Motor neuron (in vitro differentiated cells): ENCODE results near the gene FAM124A. TPM values are rescaled to one million over a fixed set of nuclear protein-coding genes. Genes with fewer than 3 reads are reported as not detected.
A peak's percentile ranks its signal among the peaks of the same experiment; 100 is the strongest.

Source experiments
- ATAC-seq, 8 experiments: fragments of 200-7000 bp; cut with Tn5 transposase; replicated peaks in 6 of 8; 2 replicates each; pipeline ENCODE4 v1.8.0; 2021; ENCODE audit warnings: mild to moderate bottlenecking in 8 of 8, moderate library complexity in 8 of 8
- H3K27ac ChIP-seq, 2 donors: fragments of 250-450 bp; sonication (Bioruptor Pico); 2 replicates each; pipeline ENCODE4 v1.9.0; 2021; ENCODE audit warnings: antibody characterized with exemption in 2 of 2, mild to moderate bottlenecking in 2 of 2, moderate library complexity in 1 of 2
- H3K4me1 ChIP-seq, 2 donors: fragments of 250-450 bp; sonication (Bioruptor Pico); replicated peaks in 1 of 2; 2 replicates each; pipeline ENCODE4 v1.6.1; 2021; ENCODE audit warnings: antibody characterized with exemption in 2 of 2, mild to moderate bottlenecking in 2 of 2, moderate library complexity in 1 of 2
- H3K4me3 ChIP-seq, 5 donors: fragments of 250-450 bp; sonication (Bioruptor Pico); 2 replicates each; pipeline ENCODE4 v1.9.0; 2021; ENCODE audit warnings: antibody characterized with exemption in 5 of 5, mild to moderate bottlenecking in 5 of 5, moderate library complexity in 4 of 5
- WGBS, 10 experiments: fragments of 450-650 bp; shearing (Covaris generic); methylation state at CpG; one replicate each; pipeline ENCODE4 v1.0.0; 2022; 5-methylcytosine and 5-hydroxymethylcytosine counted together
- in situ Hi-C, 9 experiments: fragments of 400-800 bp; cut with MboI; loops; one replicate each; pipeline ENCODE4 v1.15.0; 2021; ENCODE audit warnings: low sequenced_read_pairs in 9 of 9, low pct_unique_long_range_greater_than_20kb in 2 of 9; ENCODE audit not compliant: unreplicated experiment in 9 of 9
- total RNA-seq, 8 experiments: library from RNA; unstranded; fragments of 300-600 nt; gene quantifications; 2 replicates each; pipeline versions ENCODE4 v1.2.3 to v1.2.4, GENCODE V29; 2022

Gene FAM124A
- total RNA-seq, 8 experiments from 2014 or later, result 3.3 to 14.4 (median 4.9) TPM

DNA sequence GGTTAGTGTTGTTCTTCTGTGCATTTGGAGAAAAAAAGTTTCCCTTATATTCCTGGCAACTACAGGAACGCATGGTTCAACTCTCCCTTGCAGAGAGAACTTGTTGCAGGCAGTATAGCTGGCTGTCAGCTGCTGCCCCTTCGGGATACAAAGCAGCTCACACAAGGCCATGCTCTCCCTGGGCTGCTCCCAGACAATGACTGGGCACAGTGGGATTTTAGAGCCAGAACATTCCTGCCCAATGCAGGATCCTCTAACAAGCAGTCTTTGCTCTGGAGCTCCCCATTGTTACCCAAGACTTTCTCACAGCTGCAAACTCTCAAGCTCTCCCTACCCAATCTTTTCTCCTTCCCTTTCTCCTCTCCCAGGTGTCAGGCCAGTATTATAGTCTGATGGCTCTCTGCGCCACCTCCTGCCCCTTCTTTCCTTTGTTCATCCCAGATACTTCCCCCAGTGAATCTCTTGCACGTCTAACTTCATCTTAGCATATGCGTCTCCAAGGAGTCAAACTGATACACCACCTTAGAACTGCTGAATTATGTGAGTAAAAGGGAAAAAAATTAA lies 89.8 kb downstream of the FAM124A start:
- in situ Hi-C loops, result no loop called here
- peak in 2 of 8 experiments; percentile 54 to 75 for ATAC-seq
- Histone ChIP-seq H3K27ac (no peak overlapping the region), H3K4me3 (no peak overlapping the region), H3K4me1 (peaks cover 2 to 14% of the 10 kb centered on the region in 2 donors)
- WGBS, 10 experiments, result 20 to 100% (median 79%) methylated on average over 1 to 4 of the region's 5 CpGs; no CpG with 5 or more reads in 1 of the 10 experiments

DNA sequence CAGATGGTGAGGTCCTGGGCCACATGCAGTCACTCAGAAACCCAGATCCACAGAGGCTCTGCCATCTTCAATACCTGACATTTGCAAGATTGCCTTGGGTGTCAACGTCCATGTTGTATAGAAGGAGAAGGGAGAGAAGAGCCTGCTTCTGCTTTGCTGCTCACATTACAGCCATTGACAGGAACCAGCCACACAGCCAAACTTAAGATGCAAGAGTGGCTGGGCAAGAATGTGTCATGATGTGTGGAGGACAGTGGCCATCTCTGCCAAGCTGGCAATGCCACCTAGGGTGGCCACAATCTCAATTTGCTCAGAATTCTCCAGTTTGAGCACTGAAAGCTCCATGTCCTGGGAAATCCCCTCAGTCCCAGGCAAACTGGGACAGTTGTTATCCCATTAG lies 91.4 kb downstream of the FAM124A start:
- no peak overlapping the region for H3K27ac ChIP-seq
- H3K4me3 ChIP-seq, result no peak overlapping the region
- WGBS, 10 experiments, result 0 to 100% (median 56%) methylated on average over 1 of the region's 1 CpG; no CpG with 5 or more reads in 7 of the 10 experiments
- no peak for ATAC-seq
- in situ Hi-C loops, result no loop called here
- H3K4me1 ChIP-seq, result peaks cover 2 to 14% of the 10 kb centered on the region in 2 donors

DNA sequence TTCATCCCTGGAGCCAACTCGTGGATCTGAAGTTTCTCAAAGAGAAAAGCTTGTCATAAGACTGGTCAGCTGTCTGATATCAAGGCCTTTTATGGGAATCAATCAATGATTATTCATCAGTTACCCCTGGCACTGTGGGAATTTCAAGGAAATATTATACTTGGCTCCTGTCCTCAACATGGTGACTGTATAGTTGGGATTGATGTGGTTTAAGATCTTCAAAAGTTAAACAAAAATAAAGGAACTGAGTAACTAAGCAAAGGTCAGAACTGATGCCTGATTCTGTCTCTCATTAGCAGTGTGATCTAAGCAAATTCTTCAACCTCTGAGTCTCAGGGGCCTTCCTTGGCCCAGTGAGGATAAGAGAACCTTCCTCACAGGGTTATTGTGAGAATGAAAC lies 95.1 kb downstream of the FAM124A start:
- in situ Hi-C loops, result no loop called here
- no peak for ATAC-seq
- WGBS, 10 experiments, result 0 to 67% (median 13%) methylated on average over 1 of the region's 1 CpG; no CpG with 5 or more reads in 6 of the 10 experiments
- no peak overlapping the region for H3K4me3 ChIP-seq
- no peak overlapping the region for H3K27ac ChIP-seq
- H3K4me1 ChIP-seq, result peaks cover 2 to 14% of the 10 kb centered on the region in 2 donors

DNA sequence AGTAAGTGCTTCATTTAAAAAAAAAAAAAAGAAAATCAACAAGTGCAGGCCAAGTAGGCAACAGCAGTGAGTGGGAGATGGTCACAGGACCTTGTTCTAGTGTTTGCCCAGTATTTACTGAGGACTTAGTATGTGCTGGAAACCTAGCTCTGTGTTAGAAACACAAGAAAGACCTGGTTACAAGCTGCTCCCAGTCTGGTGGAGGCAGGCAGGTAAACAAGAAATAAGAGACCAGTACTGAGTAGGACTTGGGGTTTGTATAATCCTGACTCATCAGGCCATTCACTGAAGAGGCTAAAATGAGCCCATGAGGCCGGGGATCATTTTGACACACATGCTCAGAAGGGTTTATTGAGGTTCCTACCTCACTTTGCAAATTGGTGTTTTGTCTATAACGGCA lies 95.8 kb downstream of the FAM124A start:
- ATAC-seq, result no peak
- Histone ChIP-seq H3K27ac (no peak overlapping the region), H3K4me3 (no peak overlapping the region), H3K4me1 (peaks cover 2 to 14% of the 10 kb centered on the region in 2 donors)
- in situ Hi-C loops, result no loop called here
- 60 to 100% (median 83%) methylated on average over 1 to 2 of the region's 2 CpGs; no CpG with 5 or more reads in 5 of the 10 experiments for WGBS, 10 experiments

DNA sequence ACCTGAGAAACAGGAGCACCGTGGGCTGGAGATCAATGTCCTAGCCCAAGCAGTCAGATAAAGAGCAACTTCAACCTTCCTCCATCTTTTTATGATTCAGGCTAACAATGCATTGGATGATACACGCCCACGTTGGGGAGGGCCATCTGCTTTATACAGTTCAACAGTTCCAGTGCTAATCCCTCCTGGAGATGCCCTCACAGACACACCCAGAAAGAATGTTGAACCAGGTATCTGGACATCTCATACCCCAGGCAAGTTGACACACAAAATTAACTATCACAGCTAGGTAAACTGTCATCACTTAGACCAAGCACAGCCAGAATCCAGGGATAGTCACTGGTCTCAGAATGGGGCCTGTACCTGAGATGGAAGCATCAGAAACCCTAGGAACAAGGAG lies 96.7 kb downstream of the FAM124A start:
- no peak for ATAC-seq
- in situ Hi-C loops, result no loop called here
- Histone ChIP-seq H3K4me3 (no peak overlapping the region), H3K27ac (no peak overlapping the region), H3K4me1 (peaks cover 2 to 14% of the 10 kb centered on the region in 2 donors)
- WGBS, 10 experiments, result 51 to 100% (median 74%) methylated on average over 1 to 3 of the region's 3 CpGs; no CpG with 5 or more reads in 4 of the 10 experiments

DNA sequence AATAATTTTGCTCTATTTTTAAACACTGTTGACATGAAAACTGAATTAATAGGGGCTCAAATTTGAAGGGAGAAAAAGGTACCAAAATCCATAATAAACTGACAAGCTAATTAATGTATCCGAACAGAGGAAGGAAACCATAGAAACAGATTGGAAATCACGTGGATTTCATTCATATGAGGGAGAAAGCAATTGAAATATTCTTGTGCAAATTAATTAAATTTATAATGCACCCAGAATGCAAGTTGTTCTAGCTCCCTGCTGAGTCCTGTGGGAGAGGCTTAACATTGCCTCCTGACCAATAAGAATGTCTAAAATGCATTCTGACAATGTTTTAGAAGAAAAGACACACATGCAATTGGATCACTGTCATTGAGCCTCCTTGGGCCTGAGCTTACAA lies 99.6 kb downstream of the FAM124A start:
- 25 to 100% (median 71%) methylated on average over 1 to 2 of the region's 2 CpGs; no CpG with 5 or more reads in 1 of the 10 experiments for WGBS, 10 experiments
- Histone ChIP-seq H3K4me3 (no peak overlapping the region), H3K27ac (no peak overlapping the region), H3K4me1 (no peaks in the 10 kb centered on the region)
- no peak for ATAC-seq
- in situ Hi-C loops, result no loop called here

DNA sequence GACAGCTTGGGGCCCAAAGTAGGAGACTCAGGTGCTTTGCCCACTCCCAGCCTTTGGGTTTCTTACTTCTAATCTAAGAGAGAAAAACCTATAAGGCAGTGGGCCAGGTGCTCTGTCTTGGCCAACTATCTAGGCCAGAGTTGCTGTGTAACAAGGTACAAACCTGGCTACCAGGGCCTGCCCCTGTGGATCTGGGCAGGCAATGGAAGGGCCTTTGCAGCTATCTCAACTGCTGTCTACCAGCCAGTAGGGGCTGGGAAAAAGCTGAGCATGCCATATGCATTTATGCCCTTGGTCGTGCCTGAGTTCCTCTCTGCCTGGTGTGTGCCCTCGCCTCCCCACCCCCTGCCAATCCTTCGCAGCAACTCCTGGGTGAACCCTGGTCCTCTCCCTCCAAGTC lies 100.6 kb downstream of the FAM124A start:
- H3K27ac ChIP-seq, result no peak overlapping the region
- WGBS, 10 experiments, result 0 to 83% (median 80%) methylated on average over 1 to 2 of the region's 3 CpGs; no CpG with 5 or more reads in 6 of the 10 experiments
- ATAC-seq, result no peak

DNA sequence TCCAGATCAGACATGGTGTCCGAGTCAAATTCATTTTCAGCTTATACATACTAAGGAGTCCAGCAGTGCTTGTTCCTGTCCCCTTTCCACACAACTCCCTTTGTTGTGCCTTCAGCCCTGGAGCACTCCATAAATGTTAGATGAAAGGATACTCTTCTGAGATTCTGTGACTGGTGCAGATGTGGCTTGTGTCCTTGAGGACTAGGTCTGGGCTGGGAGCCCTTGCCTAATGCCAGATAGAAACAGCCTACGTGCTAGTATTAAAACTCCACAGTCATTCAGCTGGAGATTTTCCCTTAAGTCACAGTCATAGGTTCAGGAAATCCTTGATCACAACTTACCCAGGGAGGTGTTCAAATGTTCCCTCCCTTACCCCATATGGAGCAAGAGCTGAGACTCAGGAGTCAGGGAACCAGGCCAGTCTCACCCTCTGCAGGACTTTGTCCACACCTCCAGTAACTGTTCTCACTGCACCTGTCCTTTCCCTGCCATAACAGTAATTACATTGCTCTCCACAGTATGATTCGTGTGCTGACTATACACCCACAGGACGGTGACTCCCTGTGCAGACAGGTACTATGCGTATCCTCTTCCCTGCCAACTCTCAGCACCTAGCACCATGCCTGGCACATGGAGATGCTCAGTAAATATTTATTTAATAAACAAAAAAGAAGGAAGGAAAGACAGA lies 101.8 kb downstream of the FAM124A start:
- Histone ChIP-seq H3K4me1 (no peaks in the 10 kb centered on the region), H3K4me3 (no peak overlapping the region), H3K27ac (no peak overlapping the region)
- 56 to 96% (median 82%) methylated on average over 1 to 5 of the region's 5 CpGs; no CpG with 5 or more reads in 3 of the 10 experiments for WGBS, 10 experiments
- no peak for ATAC-seq
- in situ Hi-C loops, result no loop called here

More for the DNA sequence above, 100.6 kb downstream of the FAM124A start:
- in situ Hi-C loops, result no loop called here
- H3K4me1 ChIP-seq, result no peaks in the 10 kb centered on the region
- H3K4me3 ChIP-seq, result no peak overlapping the region

DNA sequence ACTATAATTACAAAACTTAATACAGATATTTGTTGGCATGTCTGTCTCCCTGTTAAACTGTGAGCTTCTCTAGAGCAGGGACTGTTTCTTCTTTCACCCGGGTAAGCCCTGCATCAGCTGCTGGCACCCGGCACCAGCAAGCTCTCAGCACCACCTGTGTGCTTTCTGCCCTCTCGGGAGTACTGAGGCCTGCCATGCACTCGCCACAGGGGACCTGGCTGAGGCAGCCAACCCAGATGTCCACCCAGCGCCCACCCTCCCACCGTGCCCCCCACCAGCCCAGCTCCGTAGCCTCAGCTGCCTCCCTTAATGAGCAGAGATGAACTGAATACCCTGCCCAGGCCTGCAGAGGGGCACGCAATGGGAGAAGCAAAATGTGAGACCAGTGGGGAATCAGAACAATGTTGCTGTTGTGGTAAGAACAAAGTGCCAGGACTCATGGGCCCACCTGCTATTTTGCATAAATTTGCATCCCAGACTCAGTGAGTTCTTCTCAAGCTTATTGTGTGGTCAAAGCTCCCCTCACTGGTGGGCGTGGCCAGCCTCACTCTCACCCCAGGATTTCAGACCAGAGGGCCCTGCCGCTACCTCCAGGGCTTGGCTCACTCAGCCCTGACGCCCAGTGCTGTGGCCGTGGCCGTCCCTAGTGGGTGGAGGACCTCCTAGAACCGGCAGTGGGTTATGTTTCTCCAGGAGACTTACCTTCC lies 102.7 kb downstream of the FAM124A start:
- H3K4me1 ChIP-seq, result no peaks in the 10 kb centered on the region
- peak in 6 of 8 experiments; percentile 6 to 56 (median 49) for ATAC-seq
- H3K27ac ChIP-seq, result no peak overlapping the region
- in situ Hi-C loops, result no loop called here
- WGBS, 10 experiments, result 70 to 100% (median 80%) methylated on average over 1 to 3 of the region's 14 CpGs; no CpG with 5 or more reads in 5 of the 10 experiments
- H3K4me3 ChIP-seq, result no peak overlapping the region

DNA sequence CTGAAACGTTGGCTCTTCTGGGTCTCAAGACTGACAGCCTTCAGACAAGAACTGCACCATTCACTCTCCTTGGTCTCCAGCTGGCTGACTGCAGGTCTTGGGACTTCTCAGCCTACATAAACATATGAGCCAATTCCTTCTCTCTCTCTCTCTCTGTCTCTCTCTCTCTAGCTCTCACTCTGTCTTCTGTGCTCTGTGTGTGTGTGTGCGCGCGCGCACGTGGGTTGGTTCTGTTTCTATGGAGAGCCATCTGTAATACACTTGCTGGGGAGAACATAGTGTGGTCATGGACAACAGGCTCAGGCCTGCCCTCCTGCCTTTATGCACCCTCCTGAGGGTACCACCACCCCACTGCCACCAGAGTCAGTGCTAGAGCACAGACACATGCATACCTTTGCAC lies 103.6 kb downstream of the FAM124A start:
- in situ Hi-C loops, result no loop called here
- H3K4me3 ChIP-seq, result no peak overlapping the region
- WGBS, 10 experiments, result 50 to 100% (median 84%) methylated on average over 1 to 6 of the region's 6 CpGs; no CpG with 5 or more reads in 5 of the 10 experiments
- peak in 1 of 8 experiments; percentile 31 for ATAC-seq
- no peak overlapping the region for H3K27ac ChIP-seq
- H3K4me1 ChIP-seq, result no peaks in the 10 kb centered on the region

DNA sequence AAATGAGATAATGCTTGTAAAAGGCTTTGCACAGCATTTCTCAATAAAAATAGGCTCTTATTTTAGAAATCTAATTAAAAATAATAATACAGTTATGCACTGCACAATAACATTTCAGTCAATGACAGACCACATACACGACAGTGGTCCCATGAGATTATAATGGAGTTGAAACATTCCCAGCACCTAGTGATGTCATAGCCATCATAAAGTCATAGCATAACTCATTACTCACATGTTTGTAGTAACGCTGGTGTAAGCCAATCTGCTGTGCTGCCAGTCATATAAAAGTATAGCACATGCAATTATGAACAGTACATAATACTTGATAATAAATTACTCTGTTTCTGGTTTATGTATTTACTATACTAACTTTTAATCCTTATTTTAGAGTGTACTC lies 104.6 kb downstream of the FAM124A start:
- Histone ChIP-seq H3K4me3 (no peak overlapping the region), H3K4me1 (no peaks in the 10 kb centered on the region), H3K27ac (no peak overlapping the region)
- WGBS, 10 experiments, result 34 to 100% (median 80%) methylated on average over 1 to 2 of the region's 2 CpGs; no CpG with 5 or more reads in 2 of the 10 experiments
- in situ Hi-C loops, result no loop called here
- ATAC-seq, result peak in 3 of 8 experiments; percentile 53 to 83 (median 82)

DNA sequence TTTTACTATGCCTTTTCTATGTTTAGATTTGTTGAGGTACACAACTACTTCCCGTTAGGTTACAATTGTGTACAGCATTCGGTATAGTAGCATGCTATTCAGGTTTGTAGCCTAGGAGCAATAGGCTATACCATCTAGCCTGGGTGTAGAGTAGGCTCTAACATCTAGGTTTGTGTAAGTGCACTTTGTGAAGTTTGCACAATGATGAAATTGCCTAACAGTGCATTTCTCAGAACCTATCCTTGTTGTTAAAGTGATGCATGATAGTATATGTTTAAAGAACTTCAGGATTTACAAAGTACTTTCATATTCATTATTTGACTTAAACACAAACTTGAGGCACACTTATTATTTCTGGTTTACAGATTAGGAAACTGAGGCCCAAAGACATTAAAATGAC lies 105.8 kb downstream of the FAM124A start:
- ATAC-seq, result no peak
- no peak overlapping the region for H3K27ac ChIP-seq
- no peaks in the 10 kb centered on the region for H3K4me1 ChIP-seq
- no peak overlapping the region for H3K4me3 ChIP-seq
- in situ Hi-C loops, result no loop called here
- 76 to 100% (median 92%) methylated on average over 1 to 2 of the region's 2 CpGs; no CpG with 5 or more reads in 4 of the 10 experiments for WGBS, 10 experiments

DNA sequence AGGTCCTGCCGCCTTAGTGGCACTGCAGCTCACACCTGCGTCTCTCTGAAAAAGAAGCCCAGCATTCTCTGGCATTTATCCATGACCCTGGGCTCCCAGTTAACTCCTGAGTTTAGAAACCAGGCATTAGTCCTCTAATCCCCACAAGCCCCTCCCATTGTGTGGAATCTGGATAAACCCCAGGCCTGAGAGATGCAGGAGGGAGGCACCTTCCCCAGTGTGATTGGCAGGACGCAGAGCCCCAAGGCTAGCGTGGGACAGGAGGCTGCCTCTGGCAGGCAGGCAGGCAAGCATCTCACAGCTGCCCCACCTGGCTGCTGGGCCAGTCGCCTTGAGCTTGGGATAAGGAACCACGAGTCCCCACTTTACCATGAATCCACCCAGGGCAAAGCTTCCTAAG lies 106.3 kb downstream of the FAM124A start:
- in situ Hi-C loops, result no loop called here
- WGBS, 10 experiments, result 56 to 94% (median 69%) methylated on average over 3 to 5 of the region's 6 CpGs; no CpG with 5 or more reads in 5 of the 10 experiments
- peak in 1 of 8 experiments; percentile 31 for ATAC-seq
- Histone ChIP-seq H3K4me3 (no peak overlapping the region), H3K27ac (no peak overlapping the region), H3K4me1 (no peaks in the 10 kb centered on the region)
